ENCODE measurements around the gene TMEM220.
"Not testable (repeated sequence)": the region's sequence is repeated elsewhere in the genome, so short reads cannot be mapped to it uniquely, and the experiment has no call there.

The TMEM220 gene

DNA sequence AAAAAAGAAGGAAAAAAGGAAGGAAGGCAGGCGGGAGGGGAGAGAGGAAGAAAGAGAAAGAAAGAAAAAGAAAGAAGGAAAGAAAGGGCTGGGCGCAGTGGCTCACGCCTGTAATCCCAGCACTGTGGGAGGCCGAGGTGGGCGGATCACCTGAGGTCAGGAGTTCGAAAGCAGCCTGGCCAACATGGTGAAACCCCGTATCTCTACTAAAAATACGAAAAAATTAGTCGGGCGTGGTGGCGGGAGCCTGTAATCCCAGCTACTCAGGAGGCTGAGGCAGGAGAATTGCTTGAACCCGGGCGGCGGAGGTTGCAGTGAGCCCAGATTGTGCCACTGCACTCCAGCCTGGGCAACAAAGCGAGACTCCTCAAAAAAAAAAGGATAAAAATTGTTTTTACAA lies 424 bp upstream of the TMEM220 start:
- not testable (repeated sequence) for DNase-seq

DNA sequence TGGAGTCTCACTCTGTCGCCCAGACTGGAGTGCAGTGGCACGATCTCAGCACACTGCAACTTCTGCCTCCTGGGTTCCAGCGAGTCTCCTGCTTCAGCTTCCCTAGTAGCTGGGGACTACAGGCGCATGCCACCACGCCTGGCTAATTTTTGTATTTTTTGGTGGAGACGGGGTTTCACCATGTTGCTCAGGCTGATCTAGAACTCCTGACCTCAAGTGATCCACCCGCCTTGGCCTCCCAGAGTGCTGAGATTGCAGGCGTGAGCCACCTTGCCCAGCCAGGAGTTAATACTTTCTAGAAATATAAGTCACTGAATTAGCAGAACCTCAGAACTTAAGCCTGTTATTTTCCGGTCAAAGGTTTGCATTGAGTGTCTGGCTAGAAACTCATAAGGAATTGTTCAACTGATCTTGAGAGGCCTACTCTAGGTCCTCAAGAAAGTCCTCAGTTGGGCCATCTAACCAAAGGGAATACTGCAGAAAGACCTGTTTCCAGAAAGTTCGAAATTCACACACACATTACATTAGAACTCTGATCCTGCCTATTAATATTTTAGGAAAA lies 1.4 kb downstream of the TMEM220 start:
- no peak for DNase-seq

DNA sequence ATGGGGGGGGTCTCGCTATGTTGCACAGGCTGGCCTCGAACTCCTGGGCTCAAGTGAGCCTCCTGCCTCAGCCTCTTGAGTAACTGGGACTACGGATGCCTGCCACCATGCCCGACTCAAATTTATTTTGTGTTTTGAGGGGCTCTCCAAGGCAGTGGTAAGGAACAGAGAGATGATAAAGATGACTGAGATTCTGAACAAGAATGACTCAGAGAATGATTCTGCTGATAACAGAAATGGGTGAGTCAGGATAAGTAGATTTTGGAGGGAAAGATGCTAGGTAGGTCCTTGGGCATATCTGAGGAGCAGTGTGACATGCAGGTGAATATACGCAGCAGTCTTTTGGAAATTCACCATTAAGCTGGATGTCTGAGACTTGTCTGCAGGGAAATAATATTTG lies 2.6 kb downstream of the TMEM220 start:
- DNase-seq = no peak

DNA sequence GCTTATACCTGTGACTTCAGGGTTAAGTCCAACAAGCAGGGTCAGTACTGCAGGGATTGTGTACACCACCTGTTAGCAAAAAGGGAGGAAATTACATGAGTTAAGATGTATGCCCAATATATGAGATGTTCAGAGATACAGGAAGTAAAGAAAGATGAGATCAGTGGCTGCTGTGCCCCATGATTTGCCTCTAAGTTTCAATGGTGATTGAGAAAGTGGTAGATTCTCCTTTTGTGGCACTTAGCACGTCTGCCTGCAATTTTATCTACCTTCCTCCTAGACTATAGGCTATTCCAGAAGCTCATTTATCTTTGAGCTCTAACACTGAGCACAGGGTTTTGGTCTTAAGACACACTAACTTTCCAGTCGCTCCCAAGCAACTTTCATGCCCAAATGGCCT lies 3.6 kb downstream of the TMEM220 start:
- DNase-seq = no peak

GRCh38 chr17:10725262-10725661 lies 4.6 kb downstream of the TMEM220 start:
- DNase-seq = no peak

- DNase-seq = no peak
Observed at GRCh38 chr17:10724546-10725195, 5.2 kb downstream of the TMEM220 start.

GRCh38 chr17:10718547-10718946 lies 11.3 kb downstream of the TMEM220 start:
- no peak for DNase-seq

GRCh38 chr17:10716218-10716617 lies 13.6 kb downstream of the TMEM220 start:
- no peak for DNase-seq

DNA sequence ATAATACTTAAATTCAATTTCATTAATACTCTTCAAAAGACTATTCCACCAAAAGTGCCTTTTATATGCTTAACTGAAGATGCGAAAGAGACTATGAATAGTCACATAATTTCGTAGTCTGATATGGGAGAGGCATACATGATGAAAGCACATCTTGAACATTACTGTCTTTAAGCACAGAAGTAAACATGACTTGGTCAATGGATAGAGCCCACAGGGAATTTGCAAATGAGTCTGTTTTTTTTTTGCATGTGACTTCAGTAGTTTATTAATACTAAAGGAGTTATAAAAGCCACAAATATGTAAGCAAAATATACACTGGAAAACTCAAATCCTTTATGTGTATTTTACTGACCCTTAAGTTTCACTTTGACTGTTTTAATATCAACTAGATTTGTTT lies 16.5 kb downstream of the TMEM220 start:
- DNase-seq = no peak

DNA sequence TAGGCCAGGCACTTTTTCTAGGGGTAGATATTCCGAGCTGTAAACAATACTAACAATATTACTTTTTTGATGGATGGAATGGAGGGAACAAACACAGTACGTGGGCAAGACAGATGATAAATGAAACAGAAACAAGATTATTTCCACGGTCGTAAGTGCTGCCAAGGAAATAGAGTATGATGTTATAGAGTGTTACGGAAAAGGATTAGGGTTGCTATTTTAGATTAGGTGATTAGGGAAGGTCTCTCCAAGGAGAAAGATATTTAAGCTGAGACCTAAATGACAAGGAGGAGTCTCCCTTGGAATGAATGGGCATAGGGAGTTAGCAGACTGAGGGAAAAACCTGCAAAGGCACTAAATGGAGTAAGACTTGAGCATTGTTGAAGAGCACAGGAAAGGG lies 24.1 kb downstream of the TMEM220 start:
- DNase-seq = no peak

DNA sequence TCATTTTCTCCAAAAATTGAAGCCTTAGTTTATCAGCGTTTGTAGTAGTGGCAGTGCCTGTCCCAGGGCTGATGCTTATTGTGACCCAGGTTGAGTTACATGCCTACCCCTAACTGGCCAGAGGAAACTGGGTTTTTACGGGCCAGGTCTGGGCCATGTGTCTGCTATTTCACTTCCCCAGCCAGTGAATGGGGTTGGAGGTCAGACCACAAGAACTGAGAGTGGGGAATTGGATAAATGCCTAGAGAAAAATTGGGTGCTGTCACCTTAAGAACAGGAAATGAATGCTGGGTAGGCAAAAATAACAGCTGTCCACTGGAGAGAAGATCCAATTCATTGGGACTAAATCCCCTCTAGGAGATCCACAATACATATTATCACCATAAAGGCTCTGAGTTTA lies 27.2 kb downstream of the TMEM220 start:
- no peak for DNase-seq

- no peak for DNase-seq
Observed at GRCh38 chr17:10699856-10700255, 30.0 kb downstream of the TMEM220 start.

GRCh38 chr17:10698096-10698818 lies 31.6 kb downstream of the TMEM220 start:
- DNase-seq = no peak

- DNase-seq = peak; percentile 54 to 95 (median 88)
Observed at GRCh38 chr17:10697092-10698081, 32.4 kb downstream of the TMEM220 start, which contains the start of the genes ADPRM and SCO1. TSS of gene ADPRM (plus strand) at chr17:10697594. CDS start at chr17:10704927, 7,333 bp downstream. TSS of gene SCO1 (minus strand) at chr17:10697533. CDS start at chr17:10697507, 26 bp downstream.

DNA sequence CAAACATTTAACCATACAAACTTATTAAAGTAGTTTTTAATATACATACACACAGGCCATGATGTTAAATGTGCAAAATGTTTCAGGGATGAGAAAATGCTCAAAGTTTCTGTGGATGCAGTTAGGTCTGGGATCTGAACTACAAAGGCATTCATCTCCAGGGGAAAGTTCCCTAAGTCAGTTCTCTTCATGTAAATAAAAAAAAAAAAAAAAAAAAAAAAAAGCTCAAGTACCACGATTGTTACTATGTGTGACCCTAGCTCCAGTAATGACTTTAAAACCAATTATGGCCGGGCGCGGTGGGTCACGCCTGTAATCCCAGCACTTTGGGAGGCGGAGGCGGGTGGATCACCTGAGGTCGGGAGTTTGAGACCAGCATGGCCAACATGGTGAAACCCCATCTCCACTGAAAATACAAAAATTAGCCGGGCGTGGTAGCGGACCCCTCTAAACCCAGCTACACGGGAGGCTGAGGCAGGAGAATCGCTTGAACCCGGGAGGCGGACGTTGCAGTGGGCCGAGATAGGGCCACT lies 33.9 kb downstream of the TMEM220 start:
- not testable (repeated sequence) for DNase-seq

GRCh38 chr17:10687499-10687898 lies 42.3 kb downstream of the TMEM220 start:
- DNase-seq = no peak

- no peak for DNase-seq
Observed at GRCh38 chr17:10683853-10684252, 46.0 kb downstream of the TMEM220 start.

GRCh38 chr17:10681866-10682446 lies 47.9 kb downstream of the TMEM220 start:
- no peak for DNase-seq

DNA sequence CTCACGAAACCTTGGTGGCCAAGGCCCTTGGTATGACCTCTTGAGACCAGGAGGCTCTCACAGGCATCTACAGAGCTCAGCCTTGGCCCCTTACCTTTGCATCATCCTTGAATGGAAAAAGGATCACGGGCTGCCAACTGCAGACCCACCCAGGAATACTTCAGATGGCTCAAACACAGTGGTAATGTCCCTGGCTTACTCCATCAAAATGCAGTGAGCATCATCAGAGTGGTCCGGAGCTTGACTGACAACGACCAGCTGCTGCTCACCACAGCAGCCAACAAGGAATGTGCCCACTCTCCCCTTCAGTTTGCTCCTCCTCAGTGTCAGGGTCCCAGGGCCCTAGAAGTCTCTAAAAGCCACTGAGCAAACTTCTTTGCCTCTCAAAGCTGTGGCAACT lies 55.1 kb downstream of the TMEM220 start:
- no peak for DNase-seq

GRCh38 chr17:10673312-10673711 lies 56.5 kb downstream of the TMEM220 start:
- no peak for DNase-seq

- no peak for DNase-seq
Observed at GRCh38 chr17:10668775-10669174, 61.0 kb downstream of the TMEM220 start.
